ENCODE data around the gene EMC9.

EMC9 gene

DNA sequence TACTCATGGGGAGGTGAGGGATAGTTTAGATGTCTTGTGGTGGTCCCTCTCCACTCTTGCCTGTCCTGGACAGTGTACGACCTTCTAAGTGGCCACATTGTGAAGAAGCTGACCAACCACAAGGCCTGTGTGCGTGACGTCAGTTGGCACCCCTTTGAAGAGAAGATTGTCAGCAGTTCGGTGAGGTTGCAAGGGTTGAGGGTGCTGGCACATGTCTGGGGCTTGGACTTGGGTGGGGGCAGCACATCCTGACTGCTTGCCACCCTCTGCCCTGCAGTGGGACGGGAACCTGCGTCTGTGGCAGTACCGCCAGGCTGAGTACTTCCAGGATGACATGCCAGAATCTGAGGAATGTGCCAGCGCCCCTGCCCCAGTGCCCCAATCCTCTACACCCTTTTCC, 18.5 kb downstream of the EMC9 start:
- H3K36me3 ChIP-seq (ENCODE audit: insufficient read depth, low read length): peaks cover 42% of the 10 kb centered on the region
- H3K4me3 ChIP-seq (ENCODE audit: low read length, poor library complexity, severe bottlenecking): no peak overlapping the region
- no peaks in the 10 kb centered on the region for H3K9me3 ChIP-seq (ENCODE audit: insufficient read depth, low read depth, low read length)
- H3F3A ChIP-seq (ENCODE audit: low read depth): no peaks in the 10 kb centered on the region
- H2AFZ ChIP-seq (ENCODE audit: low read length): no peak overlapping the region
- TF ChIP-seq CTCF (conservative IDR thresholded peaks at IDR 0.05; ENCODE audit: low read length) (no peak), EZH2phosphoT487 (IDR thresholded peaks at IDR 0.05; ENCODE audit: borderline replicate concordance) (no peak)
- no peaks in the 10 kb centered on the region for H3K79me2 ChIP-seq (ENCODE audit: insufficient read depth, low read length)
- H3K4me2 ChIP-seq (ENCODE audit: low read depth, low read length, poor library complexity, severe bottlenecking): no peak overlapping the region
- no peaks in the 10 kb centered on the region for H3K27me3 ChIP-seq (ENCODE audit: insufficient read depth, low read length, poor library complexity, severe bottlenecking)
- no peak overlapping the region for H3K9ac ChIP-seq (ENCODE audit: low read depth, low read length, poor library complexity, severe bottlenecking)
- H3K4me1 ChIP-seq (ENCODE audit: insufficient read depth, low read length, poor library complexity, severe bottlenecking): no peaks in the 10 kb centered on the region
- H4K20me1 ChIP-seq (ENCODE audit: insufficient read depth, low read length, poor library complexity, severe bottlenecking): no peaks in the 10 kb centered on the region
- H3K9me2 ChIP-seq (replicated peaks; ENCODE audit: low read depth, low read length): no peaks in the 10 kb centered on the region

- H3K4me1 ChIP-seq (ENCODE audit: insufficient read depth, low read length, poor library complexity, severe bottlenecking): no peaks in the 10 kb centered on the region
- H3K36me3 ChIP-seq (ENCODE audit: insufficient read depth, low read length): peaks cover 46% of the 10 kb centered on the region
- no peak overlapping the region for H2AFZ ChIP-seq (ENCODE audit: low read length)
- H3K9me2 ChIP-seq (replicated peaks; ENCODE audit: low read depth, low read length): no peaks in the 10 kb centered on the region
- peaks cover under 1% of the 10 kb centered on the region for H4K20me1 ChIP-seq (ENCODE audit: insufficient read depth, low read length, poor library complexity, severe bottlenecking)
- peaks cover 2% of the 10 kb centered on the region; the same call in 1 of the 2 replicates for H3K79me2 ChIP-seq (ENCODE audit: insufficient read depth, low read length)
- no peak overlapping the region for H3K4me3 ChIP-seq (ENCODE audit: low read length, poor library complexity, severe bottlenecking)
- H3F3A ChIP-seq (ENCODE audit: low read depth): no peaks in the 10 kb centered on the region
- H3K9me3 ChIP-seq (ENCODE audit: insufficient read depth, low read depth, low read length): no peaks in the 10 kb centered on the region
- TF ChIP-seq EZH2phosphoT487 (IDR thresholded peaks at IDR 0.05; ENCODE audit: borderline replicate concordance) (no peak), CTCF (conservative IDR thresholded peaks at IDR 0.05; ENCODE audit: low read length) (no peak)
- no peak overlapping the region for H3K4me2 ChIP-seq (ENCODE audit: low read depth, low read length, poor library complexity, severe bottlenecking)
- H3K9ac ChIP-seq (ENCODE audit: low read depth, low read length, poor library complexity, severe bottlenecking): no peak overlapping the region
- H3K27me3 ChIP-seq (ENCODE audit: insufficient read depth, low read length, poor library complexity, severe bottlenecking): no peaks in the 10 kb centered on the region
Measured at GRCh38 chr14:24122416-24122815, 19.0 kb downstream of the EMC9 start.

DNA sequence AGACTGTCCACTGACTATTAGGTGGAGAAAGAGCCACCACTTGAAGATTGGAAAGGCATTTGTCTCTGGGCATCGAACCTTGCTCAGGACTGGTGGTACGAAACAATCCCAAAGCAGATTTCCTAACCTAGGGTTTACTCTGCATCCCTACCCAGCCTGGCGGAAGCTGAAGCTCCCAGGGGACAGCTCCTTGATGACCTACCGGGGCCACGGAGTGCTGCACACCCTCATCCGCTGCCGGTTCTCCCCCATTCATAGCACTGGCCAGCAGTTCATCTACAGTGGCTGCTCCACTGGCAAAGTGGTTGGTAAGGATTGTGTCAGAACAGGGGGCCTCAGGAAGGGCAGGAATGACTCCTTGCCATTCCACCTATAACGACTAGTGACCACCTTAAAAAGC, 20.2 kb downstream of the EMC9 start:
- no peaks in the 10 kb centered on the region for H3K9me2 ChIP-seq (replicated peaks; ENCODE audit: low read depth, low read length)
- peaks cover 14% of the 10 kb centered on the region for H3K79me2 ChIP-seq (ENCODE audit: insufficient read depth, low read length)
- no peak overlapping the region for H3K9ac ChIP-seq (ENCODE audit: low read depth, low read length, poor library complexity, severe bottlenecking)
- peaks cover 4% of the 10 kb centered on the region for H4K20me1 ChIP-seq (ENCODE audit: insufficient read depth, low read length, poor library complexity, severe bottlenecking)
- H2AFZ ChIP-seq (ENCODE audit: low read length): no peak overlapping the region
- H3K36me3 ChIP-seq (ENCODE audit: insufficient read depth, low read length): peaks cover 50% of the 10 kb centered on the region
- H3K27me3 ChIP-seq (ENCODE audit: insufficient read depth, low read length, poor library complexity, severe bottlenecking): no peaks in the 10 kb centered on the region
- TF ChIP-seq EZH2phosphoT487 (IDR thresholded peaks at IDR 0.05; ENCODE audit: borderline replicate concordance) (no peak), CTCF (conservative IDR thresholded peaks at IDR 0.05; ENCODE audit: low read length) (no peak)
- no peak overlapping the region for H3K4me3 ChIP-seq (ENCODE audit: low read length, poor library complexity, severe bottlenecking)
- peaks cover 9% of the 10 kb centered on the region for H3K4me1 ChIP-seq (ENCODE audit: insufficient read depth, low read length, poor library complexity, severe bottlenecking)
- no peak overlapping the region for H3K4me2 ChIP-seq (ENCODE audit: low read depth, low read length, poor library complexity, severe bottlenecking)
- H3K9me3 ChIP-seq (ENCODE audit: insufficient read depth, low read depth, low read length): no peaks in the 10 kb centered on the region
- no peaks in the 10 kb centered on the region for H3F3A ChIP-seq (ENCODE audit: low read depth)
